BLaER1 treated with 17β-estradiol and CSF1 and Interleukin-3, amounts not matched to agents 10 nM and 100 nM (cell line): ENCODE results near the gene INTS11.
"Not testable (repeated sequence)": the region's sequence is repeated elsewhere in the genome, so short reads cannot be mapped to it uniquely, and the experiment has no call there.

ENCODE experiments used
- H3K27ac ChIP-seq, 11 experiments: shearing (Covaris generic); formaldehyde crosslinking; 2 replicates each; pipeline ENCODE4 v1.8.1; 2022
- H3K27me3 ChIP-seq, 11 experiments: shearing (Covaris generic); formaldehyde crosslinking; 2 replicates each; pipeline ENCODE4 v1.8.1; 2022
- H3K36me3 ChIP-seq, 11 experiments: shearing (Covaris generic); formaldehyde crosslinking; 2 replicates each; pipeline ENCODE4 v1.8.1; 2022
- H3K4me1 ChIP-seq, 10 experiments: shearing (Covaris generic); formaldehyde crosslinking; 2 replicates each; pipeline ENCODE4 v1.8.1; 2022
- H3K4me2 ChIP-seq, 11 experiments: shearing (Covaris generic); formaldehyde crosslinking; 2 replicates each; pipeline ENCODE4 v1.8.1; 2022
- H3K4me3 ChIP-seq, 10 experiments: shearing (Covaris generic); formaldehyde crosslinking; 2 replicates each; pipeline ENCODE4 v1.8.1; 2022
- H3K9ac ChIP-seq, 11 experiments: shearing (Covaris generic); formaldehyde crosslinking; 2 replicates each; pipeline ENCODE4 v1.8.1; 2022
- H3K9me3 ChIP-seq, 11 experiments: shearing (Covaris generic); formaldehyde crosslinking; replicated peaks in 1 of 11; 2 replicates each; pipeline ENCODE4 v1.8.1; 2022
- H4K20me1 ChIP-seq, 11 experiments: shearing (Covaris generic); formaldehyde crosslinking; 2 replicates each; pipeline ENCODE4 v1.8.1; 2022
- Cebpa-rat ChIP-seq, 11 experiments: shearing (Covaris generic); IDR thresholded peaks; 2 replicates each; pipeline ENCODE4 v1.8.1; 2022

INTS11 gene

GRCh38 chr1:1324524-1325287 is at the start of gene INTS11, which contains the start of gene CPTP:
Gene INTS11 (minus strand): TSS chr1:1324660. CDS start chr1:1324608, 52 bp downstream.
Gene CPTP (plus strand): TSS chr1:1324802. CDS start chr1:1326911, 2,109 bp downstream.
- no peak for TF ChIP-seq Cebpa-rat (IDR thresholded peaks at IDR 0.05)
- Histone ChIP-seq H3K27me3 (no peaks in the 10 kb centered on the region), H3K9ac (peak within 1 kb of the TSS; percentile 90 to 99 (median 92)), H4K20me1 (peaks cover 55 to 87% (median 81%) of the 10 kb centered on the region in 11 experiments), H3K4me2 (peak within 1 kb of the TSS; percentile 97 to 100 (median 99)), H3K4me3 (peak within 1 kb of the TSS; percentile 85 to 97 (median 92)), H3K9me3 (no peaks in the 10 kb centered on the region), H3K36me3 (peaks cover 17 to 62% (median 46%) of the 10 kb centered on the region in 11 experiments), H3K27ac (peak within 1 kb of the TSS; percentile 77 to 93 (median 85)), H3K4me1 (peaks cover 24 to 56% (median 48%) of the 10 kb centered on the region in 10 experiments)

GRCh38 chr1:1373815-1374588 is 49.5 kb upstream of the INTS11 start:
- Histone ChIP-seq H3K27ac (peak overlapping the region; percentile 89 to 98 (median 95)), H3K27me3 (no peaks in the 10 kb centered on the region), H3K4me2 (peak overlapping the region; percentile 95 to 100 (median 100)), H4K20me1 (peaks cover 4 to 45% (median 41%) of the 10 kb centered on the region in 11 experiments; a peak in 21 of 22 replicates), H3K4me1 (peaks cover 46 to 62% (median 59%) of the 10 kb centered on the region in 10 experiments), H3K9ac (peak overlapping the region; percentile 91 to 99 (median 98)), H3K9me3 (no peaks in the 10 kb centered on the region), H3K36me3 (peaks cover 8 to 34% (median 20%) of the 10 kb centered on the region in 11 experiments), H3K4me3 (peak overlapping the region; percentile 80 to 100 (median 96))
- no peak for TF ChIP-seq Cebpa-rat (IDR thresholded peaks at IDR 0.05)

- peak overlapping the region; percentile 91 to 99 (median 98) for H3K9ac ChIP-seq
- H4K20me1 ChIP-seq, result peaks cover 4 to 45% (median 41%) of the 10 kb centered on the region in 11 experiments; a peak in 21 of 22 replicates
- no peak for TF ChIP-seq Cebpa-rat (IDR thresholded peaks at IDR 0.05)
- H3K4me1 ChIP-seq, result peaks cover 46 to 62% (median 59%) of the 10 kb centered on the region in 10 experiments
- H3K4me3 ChIP-seq, result peak overlapping the region; percentile 80 to 100 (median 96); a peak in 19 of 20 replicates
- peaks cover 8 to 34% (median 20%) of the 10 kb centered on the region in 11 experiments for H3K36me3 ChIP-seq
- H3K4me2 ChIP-seq, result peak overlapping the region; percentile 95 to 100 (median 100)
- peak overlapping the region in 6 of 11 experiments; percentile 80 to 97 (median 94); a peak in 9 of 22 replicates for H3K27ac ChIP-seq
- no peaks in the 10 kb centered on the region for H3K9me3 ChIP-seq
- H3K27me3 ChIP-seq, result no peaks in the 10 kb centered on the region
Observed at GRCh38 chr1:1373051-1373814, 48.8 kb upstream of the INTS11 start.

- H3K27me3 ChIP-seq, result no peaks in the 10 kb centered on the region
- TF ChIP-seq Cebpa-rat (IDR thresholded peaks at IDR 0.05), result no peak
- H3K4me3 ChIP-seq, result peak overlapping the region in 9 of 10 experiments; percentile 33 to 84 (median 49); a peak in 16 of 20 replicates
- H3K4me2 ChIP-seq, result peak overlapping the region; percentile 95 to 100 (median 100)
- peaks cover 4 to 45% (median 41%) of the 10 kb centered on the region in 11 experiments; a peak in 21 of 22 replicates for H4K20me1 ChIP-seq
- H3K9ac ChIP-seq, result peak overlapping the region; percentile 53 to 99 (median 97); a peak in 21 of 22 replicates
- peaks cover 46 to 62% (median 59%) of the 10 kb centered on the region in 10 experiments for H3K4me1 ChIP-seq
- peak overlapping the region in 10 of 11 experiments; percentile 40 to 97 (median 77); a peak in 19 of 22 replicates for H3K27ac ChIP-seq
- peaks cover 0 to 9% (median 5%) of the 10 kb centered on the region in 11 experiments; a peak in 17 of 22 replicates for H3K9me3 ChIP-seq
- H3K36me3 ChIP-seq, result peaks cover 8 to 31% (median 20%) of the 10 kb centered on the region in 11 experiments
Observed at GRCh38 chr1:1371746-1372711, 47.6 kb upstream of the INTS11 start.

- H3K4me2 ChIP-seq, result peak overlapping the region; percentile 95 to 100 (median 100)
Observed at GRCh38 chr1:1371364-1371745, 46.9 kb upstream of the INTS11 start.

GRCh38 chr1:1370771-1371300 is 46.4 kb upstream of the INTS11 start:
- Histone ChIP-seq H3K9ac (peak overlapping the region; percentile 41 to 99 (median 97); a peak in 19 of 22 replicates), H3K27me3 (no peaks in the 10 kb centered on the region), H4K20me1 (peaks cover 4 to 45% (median 41%) of the 10 kb centered on the region in 11 experiments; a peak in 21 of 22 replicates), H3K9me3 (peaks cover 9 to 21% (median 17%) of the 10 kb centered on the region in 11 experiments; a peak in 20 of 22 replicates), H3K4me2 (peak overlapping the region; percentile 95 to 100 (median 100)), H3K4me1 (peaks cover 40 to 57% (median 53%) of the 10 kb centered on the region in 10 experiments), H3K27ac (peak overlapping the region in 9 of 11 experiments; percentile 35 to 97 (median 72); a peak in 17 of 22 replicates), H3K4me3 (peak overlapping the region in 7 of 10 experiments; percentile 27 to 84 (median 49); a peak in 7 of 20 replicates), H3K36me3 (peaks cover 7 to 21% (median 15%) of the 10 kb centered on the region in 11 experiments)
- no peak for TF ChIP-seq Cebpa-rat (IDR thresholded peaks at IDR 0.05)

More at GRCh38 chr1:1371364-1371745, 46.9 kb upstream of the INTS11 start:
- peak in 8 of 11 experiments; percentile 26 to 85 (median 64); a peak in 10 of 22 replicates for TF ChIP-seq Cebpa-rat (IDR thresholded peaks at IDR 0.05)
- Histone ChIP-seq H3K36me3 (peaks cover 8 to 26% (median 19%) of the 10 kb centered on the region in 11 experiments), H3K27ac (peak overlapping the region in 9 of 11 experiments; percentile 61 to 97 (median 77); a peak in 18 of 22 replicates), H3K27me3 (no peaks in the 10 kb centered on the region), H3K4me1 (peaks cover 45 to 62% (median 59%) of the 10 kb centered on the region in 10 experiments), H3K9me3 (peaks cover 5 to 16% (median 12%) of the 10 kb centered on the region in 11 experiments; a peak in 20 of 22 replicates), H4K20me1 (peaks cover 4 to 45% (median 41%) of the 10 kb centered on the region in 11 experiments; a peak in 21 of 22 replicates), H3K4me3 (peak overlapping the region in 9 of 10 experiments; percentile 33 to 84 (median 49); a peak in 15 of 20 replicates), H3K9ac (peak overlapping the region; percentile 53 to 99 (median 97); a peak in 21 of 22 replicates)

- Histone ChIP-seq H3K9ac (peak overlapping the region in 9 of 11 experiments; percentile 57 to 99 (median 97); a peak in 12 of 22 replicates), H3K27ac (peak overlapping the region in 8 of 11 experiments; percentile 59 to 97 (median 76); a peak in 12 of 22 replicates), H3K36me3 (peaks cover 7 to 21% (median 15%) of the 10 kb centered on the region in 11 experiments), H3K4me1 (peaks cover 39 to 54% (median 52%) of the 10 kb centered on the region in 10 experiments), H3K4me2 (peak overlapping the region in 10 of 11 experiments; percentile 95 to 100 (median 100); a peak in 20 of 22 replicates), H4K20me1 (peaks cover 4 to 45% (median 41%) of the 10 kb centered on the region in 11 experiments; a peak in 21 of 22 replicates), H3K9me3 (peaks cover 10 to 26% (median 21%) of the 10 kb centered on the region in 11 experiments; a peak in 20 of 22 replicates)
- not testable (repeated sequence) for H3K4me3 ChIP-seq, H3K27me3 ChIP-seq
Observed at GRCh38 chr1:1370094-1370493, 45.6 kb upstream of the INTS11 start.
